ENCODE results near the gene RALGAPA2. TPM values are rescaled to one million over a fixed set of nuclear protein-coding genes. Genes with fewer than 3 reads are reported as not detected.

Gene RALGAPA2
- total RNA-seq, 1 donor from 2014 or later = 22.5 TPM

- intact Hi-C loops (cut with DNase I) = no loop called here
- DNase-seq (ENCODE audit: low spot score) = no peak
Measured at GRCh38 chr20:20457392-20458126, 254.9 kb downstream of the RALGAPA2 start.

- intact Hi-C loops (cut with DNase I) = no loop called here
- no peak for DNase-seq (ENCODE audit: low spot score)
Measured at GRCh38 chr20:20456741-20457140, 255.7 kb downstream of the RALGAPA2 start.

GRCh38 chr20:20455926-20456325 is 256.5 kb downstream of the RALGAPA2 start:
- intact Hi-C loops (cut with DNase I) = no loop called here
- DNase-seq (ENCODE audit: low spot score) = no peak

- intact Hi-C loops (cut with DNase I) = no loop called here
- DNase-seq (ENCODE audit: low spot score) = no peak
Measured at GRCh38 chr20:20454850-20455627, 257.4 kb downstream of the RALGAPA2 start.

GRCh38 chr20:20454367-20454766 is 258.1 kb downstream of the RALGAPA2 start:
- intact Hi-C loops (cut with DNase I) = no loop called here
- DNase-seq (ENCODE audit: low spot score) = no peak

- intact Hi-C loops (cut with DNase I) = no loop called here
Measured at GRCh38 chr20:20452254-20452676, 260.2 kb downstream of the RALGAPA2 start.

GRCh38 chr20:20450521-20450920 is 261.9 kb downstream of the RALGAPA2 start:
- intact Hi-C loops (cut with DNase I) = no loop called here
- no peak for DNase-seq (ENCODE audit: low spot score)

More at GRCh38 chr20:20452254-20452676, 260.2 kb downstream of the RALGAPA2 start:
- DNase-seq (ENCODE audit: low spot score) = no peak

GRCh38 chr20:20448881-20449280 is 263.6 kb downstream of the RALGAPA2 start:
- intact Hi-C loops (cut with DNase I) = no loop called here
- no peak for DNase-seq (ENCODE audit: low spot score)

- intact Hi-C loops (cut with DNase I) = no loop called here
Measured at GRCh38 chr20:20447196-20447595, 265.2 kb downstream of the RALGAPA2 start.

GRCh38 chr20:20446425-20447015 is 265.9 kb downstream of the RALGAPA2 start:
- no peak for DNase-seq (ENCODE audit: low spot score)
- intact Hi-C loops (cut with DNase I) = no loop called here

More at GRCh38 chr20:20447196-20447595, 265.2 kb downstream of the RALGAPA2 start:
- no peak for DNase-seq (ENCODE audit: low spot score)

GRCh38 chr20:20446001-20446400 is 266.4 kb downstream of the RALGAPA2 start:
- intact Hi-C loops (cut with DNase I) = no loop called here
- DNase-seq (ENCODE audit: low spot score) = no peak

GRCh38 chr20:20443504-20443903 is 268.9 kb downstream of the RALGAPA2 start:
- no peak for DNase-seq (ENCODE audit: low spot score)
- intact Hi-C loops (cut with DNase I) = no loop called here

GRCh38 chr20:20442466-20442865 is 270.0 kb downstream of the RALGAPA2 start:
- no peak for DNase-seq (ENCODE audit: low spot score)
- intact Hi-C loops (cut with DNase I) = no loop called here

- intact Hi-C loops (cut with DNase I) = no loop called here
- DNase-seq (ENCODE audit: low spot score) = no peak
Measured at GRCh38 chr20:20440886-20441658, 271.4 kb downstream of the RALGAPA2 start.

- DNase-seq (ENCODE audit: low spot score) = no peak
- intact Hi-C loops (cut with DNase I) = no loop called here
Measured at GRCh38 chr20:20440481-20440880, 272.0 kb downstream of the RALGAPA2 start.

GRCh38 chr20:20439602-20440190 is 272.7 kb downstream of the RALGAPA2 start:
- DNase-seq (ENCODE audit: low spot score) = no peak
- intact Hi-C loops (cut with DNase I) = no loop called here

GRCh38 chr20:20437314-20437713 is 275.1 kb downstream of the RALGAPA2 start:
- DNase-seq (ENCODE audit: low spot score) = no peak
- intact Hi-C loops (cut with DNase I) = no loop called here

GRCh38 chr20:20436689-20437088 is 275.8 kb downstream of the RALGAPA2 start:
- intact Hi-C loops (cut with DNase I) = no loop called here
- no peak for DNase-seq (ENCODE audit: low spot score)

GRCh38 chr20:20435453-20435852 is 277.0 kb downstream of the RALGAPA2 start:
- DNase-seq (ENCODE audit: low spot score) = no peak
- intact Hi-C loops (cut with DNase I) = no loop called here

Measured in cardiac septum (tissue), 1 donor.